Skeletal muscle tissue (tissue), 5 donors: ENCODE measurements around the gene PNLIP. TPM values are rescaled to one million over a fixed set of nuclear protein-coding genes. Genes with fewer than 3 reads are reported as not detected.

Source experiments
- H3K27ac ChIP-seq: one replicate; pipeline ENCODE4 v1.7.0; 2013; ENCODE audit warnings: mild to moderate bottlenecking, low read depth, low read length, inconsistent platforms
- H3K27me3 ChIP-seq, 3 donors: one replicate each; pipeline ENCODE4 v1.7.0; 2013; ENCODE audit warnings: low read length in 3 of 3; ENCODE audit not compliant: control insufficient read depth in 3 of 3, insufficient read depth in 3 of 3
- H3K36me3 ChIP-seq, 3 donors: one replicate each; pipeline ENCODE4 v1.7.0; 2013; ENCODE audit warnings: low read length in 3 of 3; ENCODE audit not compliant: control insufficient read depth in 3 of 3, insufficient read depth in 3 of 3
- H3K4me1 ChIP-seq, 3 donors: one replicate each; pipeline ENCODE4 v1.7.0; 2013; ENCODE audit warnings: low read length in 3 of 3, mild to moderate bottlenecking in 3 of 3; ENCODE audit not compliant: control insufficient read depth in 3 of 3, insufficient read depth in 3 of 3
- H3K4me3 ChIP-seq, 3 donors: one replicate each; pipeline ENCODE4 v1.7.0; 2013; ENCODE audit warnings: low read length in 3 of 3
- H3K9ac ChIP-seq, 3 donors: one replicate each; pipeline ENCODE4 v1.7.0; 2013; ENCODE audit warnings: low read length in 3 of 3, mild to moderate bottlenecking in 3 of 3, moderate library complexity in 2 of 3, low read depth in 1 of 3
- H3K9me3 ChIP-seq, 3 donors: one replicate each; pipeline ENCODE4 v1.7.0; 2013; ENCODE audit warnings: low read length in 3 of 3; ENCODE audit not compliant: control insufficient read depth in 3 of 3
- small RNA-seq: library from RNA; depleted of rRNA; stranded (forward); fragments of <200 nt; gene quantifications from one replicate; pipeline ENCODE3, GENCODE V24; 2014
- total RNA-seq: library from RNA; depleted of rRNA; stranded (reverse); fragments of >200 nt; gene quantifications from one replicate; pipeline ENCODE4 v1.2.3, GENCODE V29; 2014
- donor health status: Osteomylitis.

Gene PNLIP
- total RNA-seq, 1 donor from 2014 or later, result 1.0 TPM

DNA sequence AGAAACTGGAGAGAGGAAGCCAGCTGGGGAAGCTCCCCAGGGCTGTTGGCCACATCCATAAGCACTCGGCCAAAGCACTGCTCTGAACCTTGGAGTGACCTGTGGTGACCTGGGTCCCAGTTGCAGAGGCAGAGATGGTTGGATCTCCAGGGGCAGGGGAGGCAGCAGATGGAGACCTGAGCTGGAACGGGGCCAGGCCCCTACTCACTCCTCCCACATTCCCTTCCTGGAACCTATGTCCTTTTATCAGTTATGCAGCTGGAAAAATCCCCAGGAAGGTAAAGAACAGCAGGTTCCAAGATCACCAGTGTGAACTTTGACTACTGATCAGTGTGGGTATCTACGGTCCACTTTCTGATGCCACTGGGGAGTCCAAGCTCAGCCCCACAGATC, 65.4 kb downstream of the PNLIP start:
- Histone ChIP-seq H3K9ac (no peak overlapping the region), H3K27me3 (peaks cover 12 to 17% (median 14%) of the 10 kb centered on the region in 3 donors), H3K4me3 (no peak overlapping the region), H3K9me3 (peaks cover 0 to 4% (median 0%) of the 10 kb centered on the region in 3 donors), H3K4me1 (no peaks in the 10 kb centered on the region), H3K36me3 (no peaks in the 10 kb centered on the region), H3K27ac (no peak overlapping the region)

DNA sequence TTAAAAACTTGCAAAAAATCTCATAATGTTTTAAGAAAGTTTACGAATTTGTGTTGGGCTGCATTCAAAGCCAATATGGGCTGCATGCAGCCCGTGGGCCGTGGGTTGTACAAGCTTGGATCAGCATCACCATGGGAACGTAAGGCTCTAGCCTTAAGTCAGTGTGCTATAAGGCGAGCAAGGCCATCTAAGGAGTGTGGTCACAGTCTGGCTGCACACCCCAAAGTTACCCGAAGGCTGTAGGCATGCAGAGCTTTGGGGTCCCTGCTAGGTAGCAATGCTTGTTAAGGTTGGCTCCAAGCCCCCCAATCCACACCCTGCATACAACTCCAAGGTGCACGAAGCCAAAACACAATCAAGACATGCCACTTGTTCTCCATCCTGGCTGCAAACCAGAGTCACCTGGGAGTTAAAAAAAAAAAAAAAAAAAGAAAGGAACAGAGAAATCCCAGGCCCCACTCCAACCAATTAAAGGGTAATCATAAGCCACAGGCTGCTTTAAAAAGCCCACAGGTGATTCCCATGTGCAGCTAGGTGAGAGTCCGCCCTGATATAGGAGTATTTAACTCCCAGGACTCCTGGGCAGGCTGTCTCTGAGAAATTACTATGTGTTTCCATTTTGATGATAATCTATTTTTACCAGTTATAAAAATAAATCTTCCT, 66.5 kb downstream of the PNLIP start:
- Histone ChIP-seq H3K27ac (no peak overlapping the region), H3K9me3 (peaks cover 0 to 4% (median 0%) of the 10 kb centered on the region in 3 donors), H3K9ac (no peak overlapping the region), H3K27me3 (peaks cover 12 to 17% (median 14%) of the 10 kb centered on the region in 3 donors), H3K4me1 (no peaks in the 10 kb centered on the region), H3K4me3 (no peak overlapping the region), H3K36me3 (no peaks in the 10 kb centered on the region)

DNA sequence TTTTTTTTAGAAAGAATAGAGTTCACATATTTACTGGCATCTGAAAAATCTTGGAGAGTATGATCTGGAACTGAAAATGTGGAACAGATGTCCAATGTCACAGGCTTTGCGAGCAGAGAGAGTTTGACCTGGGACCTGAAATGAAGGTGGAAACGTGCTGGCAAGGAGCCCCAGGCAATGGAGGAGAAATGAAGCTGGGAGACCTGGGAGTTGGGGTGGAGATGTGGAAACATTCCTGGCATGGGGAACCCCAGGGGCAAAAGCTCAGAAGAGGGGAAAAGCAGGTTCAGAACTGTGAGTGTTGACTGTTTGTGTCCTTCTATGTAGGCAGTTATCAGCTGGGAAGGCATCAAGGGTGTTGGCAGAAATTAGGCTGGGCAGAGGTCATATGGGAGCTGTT, 67.7 kb downstream of the PNLIP start:
- Histone ChIP-seq H3K27me3 (peaks cover 10 to 17% (median 11%) of the 10 kb centered on the region in 3 donors), H3K36me3 (no peaks in the 10 kb centered on the region), H3K4me1 (no peaks in the 10 kb centered on the region), H3K9me3 (peaks cover 0 to 4% (median 0%) of the 10 kb centered on the region in 3 donors), H3K27ac (no peak overlapping the region), H3K9ac (no peak overlapping the region), H3K4me3 (no peak overlapping the region)

DNA sequence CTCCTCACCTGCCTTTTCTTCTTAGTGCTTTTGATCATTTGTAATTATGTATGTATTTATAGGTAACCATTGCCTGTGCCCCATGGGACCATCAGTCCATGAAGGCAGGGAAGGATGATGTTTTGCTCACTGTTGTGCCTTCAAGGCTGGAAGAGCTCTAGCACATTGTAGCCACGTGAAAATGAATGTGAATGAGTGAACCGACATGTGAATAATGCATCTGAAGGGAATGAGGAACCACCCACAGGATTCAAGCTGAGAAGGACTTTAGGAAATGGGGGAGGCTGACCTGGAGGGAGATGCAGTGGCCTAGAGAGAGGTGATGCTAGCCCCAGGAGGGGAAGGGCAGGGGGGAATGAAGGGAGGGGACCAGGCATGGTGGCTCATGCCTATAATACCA, 69.1 kb downstream of the PNLIP start:
- no peak overlapping the region for H3K4me3 ChIP-seq
- peaks cover 3 to 8% (median 7%) of the 10 kb centered on the region in 3 donors for H3K27me3 ChIP-seq
- no peak overlapping the region for H3K27ac ChIP-seq
- peaks cover 0 to 4% (median 0%) of the 10 kb centered on the region in 3 donors for H3K9me3 ChIP-seq
- no peaks in the 10 kb centered on the region for H3K4me1 ChIP-seq
- H3K36me3 ChIP-seq, result no peaks in the 10 kb centered on the region
- no peak overlapping the region for H3K9ac ChIP-seq

DNA sequence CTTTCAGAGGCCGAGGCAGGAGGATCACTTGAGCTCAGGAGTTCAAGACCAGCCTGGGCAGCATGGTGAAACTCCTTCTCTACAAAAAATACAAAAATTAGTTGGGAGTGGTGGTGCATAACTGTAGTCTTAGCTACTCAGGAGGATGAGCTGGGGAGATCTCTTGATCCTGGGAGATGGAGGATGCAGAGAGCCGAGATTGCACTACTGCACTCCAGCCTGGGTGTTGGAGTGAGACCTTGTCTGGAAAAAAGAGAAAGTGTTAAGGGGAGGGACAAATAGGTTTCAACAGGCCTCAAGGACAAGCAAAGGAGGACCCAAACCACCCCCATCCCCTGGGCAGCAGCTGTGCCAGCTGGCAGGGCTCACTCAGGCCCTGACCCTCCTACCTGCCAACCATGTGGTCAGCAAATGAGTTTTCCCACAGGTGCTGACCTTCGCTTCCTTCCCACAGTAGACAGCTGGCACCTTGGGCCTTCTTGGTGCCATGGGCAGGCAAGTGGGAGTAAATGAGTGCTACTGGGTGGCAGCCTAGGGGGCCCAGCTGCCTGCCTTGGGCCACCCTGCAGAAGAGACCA, 69.6 kb downstream of the PNLIP start:
- Histone ChIP-seq H3K9me3 (peaks cover 0 to 4% (median 0%) of the 10 kb centered on the region in 3 donors), H3K27ac (no peak overlapping the region), H3K4me3 (no peak overlapping the region), H3K27me3 (peaks cover under 1 to 8% (median 5%) of the 10 kb centered on the region in 3 donors), H3K4me1 (no peaks in the 10 kb centered on the region), H3K36me3 (no peaks in the 10 kb centered on the region), H3K9ac (no peak overlapping the region)

Small RNA genes lying within 50 kb of the gene (small RNA-seq; reads per million reads assigned to genes)
- gene RNU6-1090P, result not detected

Other genes starting within 250 kb of the PNLIP start
- not detected for gene CCDC172, start 221.5 kb upstream of the PNLIP start, total RNA-seq
- under 0.01 TPM for gene PNLIPRP3, start 118.1 kb upstream of the PNLIP start, total RNA-seq
- gene PNLIPRP1, start 45.0 kb downstream of the PNLIP start, total RNA-seq, result not detected
- not detected for gene PNLIPRP2, start 75.0 kb downstream of the PNLIP start, total RNA-seq
- 8.4 TPM for gene HSPA12A, start 196.6 kb downstream of the PNLIP start, total RNA-seq